HG03280 (cell line): ENCODE measurements around the gene ZNF837.
"Not testable (repeated sequence)": the region's sequence is repeated elsewhere in the genome, so short reads cannot be mapped to it uniquely, and the experiment has no call there.

Experiments
- ATAC-seq: cut with Tn5 transposase; IDR thresholded peaks from one replicate; pipeline ENCODE4 v1.9.1; 2021; ENCODE audit warnings: mild to moderate bottlenecking, moderate library complexity; ENCODE audit not compliant: unreplicated experiment

ZNF837 gene

GRCh38 chr19:58396691-58397532, 16.1 kb upstream of the ZNF837 start:
- ATAC-seq = no peak

GRCh38 chr19:58395979-58396627, 15.3 kb upstream of the ZNF837 start:
- ATAC-seq = no peak

- no peak for ATAC-seq
These were observed 14.6 kb upstream of the ZNF837 start, which contains the start of gene RNF225 for GRCh38 chr19:58395220-58395978. RNF225 (plus strand) TSS chr19:58395656; CDS start chr19:58396090, 434 bp downstream.

GRCh38 chr19:58394821-58395219, 14.0 kb upstream of the ZNF837 start:
- no peak for ATAC-seq

- ATAC-seq = no peak
These were observed 12.8 kb upstream of the ZNF837 start for GRCh38 chr19:58393725-58394033.

- no peak for ATAC-seq
These were observed 12.3 kb upstream of the ZNF837 start for GRCh38 chr19:58392945-58393724.

GRCh38 chr19:58388175-58388526, 7.3 kb upstream of the ZNF837 start:
- no peak for ATAC-seq

GRCh38 chr19:58387338-58388174, 6.7 kb upstream of the ZNF837 start:
- no peak for ATAC-seq

GRCh38 chr19:58386576-58387337, 5.9 kb upstream of the ZNF837 start, which contains the start of gene RPS5:
RPS5 (plus strand) TSS chr19:58387269; CDS start chr19:58388138, 869 bp downstream.
- ATAC-seq = peak; percentile 93

GRCh38 chr19:58385891-58386575, 5.2 kb upstream of the ZNF837 start:
- peak; percentile 5 for ATAC-seq

- ATAC-seq = no peak
These were observed 4.6 kb upstream of the ZNF837 start for GRCh38 chr19:58385313-58385890.

GRCh38 chr19:58382997-58383603, 2.3 kb upstream of the ZNF837 start:
- ATAC-seq = no peak

GRCh38 chr19:58381460-58382212, 806 bp upstream of the ZNF837 start:
- no peak for ATAC-seq

- ATAC-seq = no peak
These were observed 681 bp downstream of the ZNF837 start for GRCh38 chr19:58380037-58380661.

- ATAC-seq = no peak
These were observed 1.6 kb downstream of the ZNF837 start for GRCh38 chr19:58379246-58379645.

- ATAC-seq = not testable (repeated sequence)
These were observed 4.1 kb downstream of the ZNF837 start for GRCh38 chr19:58376724-58377123.

GRCh38 chr19:58374200-58374599, 6.6 kb downstream of the ZNF837 start:
- ATAC-seq = no peak
